Panc1 (cell line): ENCODE results near the gene ZFPL1. TPM values are rescaled to one million over a fixed set of nuclear protein-coding genes. Genes with fewer than 3 reads are reported as not detected.

Experiments
- ATAC-seq: fragments of 200-7000 bp; cut with Tn5 transposase; 2 replicates; pipeline ENCODE4 v1.9.1; 2020; ENCODE audit warnings: mild to moderate bottlenecking, moderate library complexity
- BruUV-seq: library from RNA; stranded (reverse); fragments of 400-500 nt; replicated peaks from 2 replicates; lab custom pipeline; 2021; lab: Mats Ljungman, UMichigan
- CTCF ChIA-PET: fragments of 300-600 bp; sonication (Branson Sonifier 250); formaldehyde crosslinking; loops from one replicate; lab custom pipeline; 2022; ENCODE audit warnings: antibody characterized with exemption; lab: Charles Lee
- POLR2A ChIA-PET: fragments of 300-600 bp; sonication (Branson Sonifier 250); formaldehyde crosslinking; loops from one replicate; lab custom pipeline; 2022; ENCODE audit warnings: antibody characterized with exemption; lab: Charles Lee
- DNase-seq: peaks from one replicate; pipeline ENCODE4 v3.0.0-alpha.2; 2010; ENCODE audit warnings: low read depth, low spot score
- H3K27ac ChIP-seq: 2 replicates; pipeline ENCODE4 v1.5.1; 2011; ENCODE audit warnings: mild to moderate bottlenecking, low read length, inconsistent platforms
- H3K27me3 ChIP-seq: fragments of 200-500 bp; sonication (Bioruptor generic); 2 replicates; pipeline ENCODE4 v1.6.0; 2014; ENCODE audit warnings: low read length, inconsistent platforms; ENCODE audit not compliant: control insufficient read depth, insufficient read depth
- H3K36me3 ChIP-seq: fragments of 200-500 bp; sonication (Bioruptor generic); 2 replicates; pipeline ENCODE4 v1.5.1; 2014; ENCODE audit warnings: inconsistent platforms, mild to moderate bottlenecking, low read length, moderate library complexity; ENCODE audit not compliant: control insufficient read depth, insufficient read depth
- H3K4me1 ChIP-seq: 2 replicates; pipeline ENCODE4 v1.5.1; 2011; ENCODE audit warnings: inconsistent platforms, mild to moderate bottlenecking, low read length, moderate library complexity; ENCODE audit not compliant: control insufficient read depth, insufficient read depth
- H3K4me3 ChIP-seq, 2 experiments: 2 replicates each; pipeline ENCODE4 v1.5.1; 2011 to 2012; ENCODE audit warnings: low read depth in 2 of 2, low read length in 2 of 2, mild to moderate bottlenecking in 2 of 2, inconsistent platforms in 1 of 2, moderate library complexity in 1 of 2
- H3K9me3 ChIP-seq: fragments of 200-500 bp; sonication (Bioruptor generic); 2 replicates; pipeline ENCODE4 v1.5.1; 2014; ENCODE audit warnings: low read depth, mild to moderate bottlenecking, inconsistent platforms, low read length, moderate library complexity; ENCODE audit not compliant: control insufficient read depth, insufficient read depth
- CTCF ChIP-seq: fragments of 450-650 bp; IDR thresholded peaks from 2 replicates; pipeline ENCODE4 v1.5.1; 2017; ENCODE audit warnings: mild to moderate bottlenecking
- POLR2AphosphoS5 ChIP-seq: IDR thresholded peaks from 2 replicates; pipeline ENCODE4 v1.6.1; 2012; ENCODE audit warnings: mild to moderate bottlenecking, low read depth, low read length, moderate library complexity
- REST ChIP-seq, 2 experiments: IDR thresholded peaks; 2 replicates each; pipeline ENCODE4 v1.6.1; 2011 to 2012; ENCODE audit warnings: low read depth in 2 of 2, control low read depth in 1 of 2, low read length in 1 of 2, mild to moderate bottlenecking in 1 of 2, moderate library complexity in 1 of 2; ENCODE audit not compliant: insufficient read depth in 1 of 2
- SIN3A ChIP-seq: IDR thresholded peaks from 2 replicates; pipeline ENCODE4 v1.6.1; 2012; ENCODE audit warnings: low read depth, mild to moderate bottlenecking, low read length, moderate library complexity, borderline replicate concordance; ENCODE audit not compliant: insufficient read depth
- TCF7L2 ChIP-seq: IDR thresholded peaks from 2 replicates; pipeline ENCODE4 v1.6.1; 2011; ENCODE audit warnings: mild to moderate bottlenecking, low read depth, low read length, inconsistent platforms
- in situ Hi-C: cut with HindIII; loops from 2 replicates; pipeline ENCODE4 v1.10.0; 2016; ENCODE audit warnings: low sequenced_read_pairs, low pct_unique_long_range_greater_than_20kb
- intact Hi-C: fragments of 100-400 bp; cut with micrococcal nuclease; formaldehyde crosslinking; loops from one replicate; pipeline ENCODE4 v1.10.0; 2022; ENCODE audit not compliant: unreplicated experiment
- total RNA-seq: library from RNA; stranded (reverse); gene quantifications from one replicate; pipeline ENCODE4 v1.2.1, GENCODE V29; 2021; ENCODE audit not compliant: unreplicated experiment

Gene ZFPL1
- total RNA-seq, 1 experiment from 2014 or later: 68.4 TPM

- ATAC-seq (peak; percentile 93), DNase-seq (no peak)
- ChIA-PET CTCF (interaction anchor here (0.7 to 1.5 kb wide), 3 partner anchors 9 to 181 kb away, joined by 3 to 4 read pairs (median 3); no protein-coding TSS in a partner anchor), POLR2A (interaction anchor here (0.5 to 2.3 kb wide), 3 partner anchors 11 to 22 kb away, joined by 3 to 10 read pairs (median 10); partner anchors contain the start of genes FAU and MRPL49)
- Histone ChIP-seq H3K27me3 (no peaks in the 10 kb centered on the region), H3K9me3 (no peaks in the 10 kb centered on the region), H3K27ac (peak overlapping the region; percentile 99), H3K4me3 (peak overlapping the region; percentile 91 to 96), H3K36me3 (peaks cover 6% of the 10 kb centered on the region; the same call in 1 of the 2 replicates), H3K4me1 (peaks cover 16% of the 10 kb centered on the region)
- in situ Hi-C loops (no loop called here), intact Hi-C loops (loop anchor here (10.0 kb wide), 1 partner anchor 50 kb away; the partner anchor contains the start of gene CAPN1)
- no peak; the same call in 1 of the 2 replicates for TF ChIP-seq TCF7L2
- 0 out of 2 replicates have a peak, but pooled peaks have one; percentile 19 for TF ChIP-seq SIN3A
- TF ChIP-seq POLR2AphosphoS5: peak; percentile 87
- no peak for TF ChIP-seq REST (IDR thresholded peaks at IDR 0.05; ENCODE audit: insufficient read depth in 1 of 2, low read depth in 2 of 2, low read length in 1 of 2)
- BruUV-seq: TSS peak; percentile 89
Observed at GRCh38 chr11:65134952-65135632, 51.1 kb downstream of the ZFPL1 start.

- intact Hi-C loops (loop anchor here (10.0 kb wide), 1 partner anchor 49 kb away; the partner anchor contains the start of gene CAPN1), in situ Hi-C loops (no loop called here)
- no peak for ATAC-seq
- no peak for DNase-seq
- H3K4me1 ChIP-seq: peaks cover 16% of the 10 kb centered on the region
- CTCF ChIA-PET: interaction anchor here (0.7 to 1.5 kb wide), 2 partner anchors 8 to 12 kb away, joined by 3 to 4 read pairs; no protein-coding TSS in a partner anchor
- POLR2A ChIA-PET: interaction anchor here (0.5 to 2.3 kb wide), 2 partner anchors 14 to 21 kb away, joined by 10 read pairs; partner anchors contain the start of genes FAU and MRPL49
- peak overlapping the region; percentile 99 for H3K27ac ChIP-seq
- no peaks in the 10 kb centered on the region for H3K9me3 ChIP-seq
- no peaks in the 10 kb centered on the region for H3K27me3 ChIP-seq
- BruUV-seq: no TSS peak
- H3K4me3 ChIP-seq: peak overlapping the region; percentile 91 to 96
- TF ChIP-seq TCF7L2 (no peak), SIN3A (no peak), CTCF (no peak), POLR2AphosphoS5 (no peak), REST (IDR thresholded peaks at IDR 0.05; ENCODE audit: insufficient read depth in 1 of 2, low read depth in 2 of 2, low read length in 1 of 2) (no peak)
- H3K36me3 ChIP-seq: peaks cover 6% of the 10 kb centered on the region; the same call in 1 of the 2 replicates
Observed at GRCh38 chr11:65135633-65136145, 51.7 kb downstream of the ZFPL1 start.
